ENCODE results near the gene ARHGAP10. TPM values are rescaled to one million over a fixed set of nuclear protein-coding genes. Genes with fewer than 3 reads are reported as not detected.

ARHGAP10 gene
- total RNA-seq, 1 donor from 2014 or later = 28.0 TPM

DNA sequence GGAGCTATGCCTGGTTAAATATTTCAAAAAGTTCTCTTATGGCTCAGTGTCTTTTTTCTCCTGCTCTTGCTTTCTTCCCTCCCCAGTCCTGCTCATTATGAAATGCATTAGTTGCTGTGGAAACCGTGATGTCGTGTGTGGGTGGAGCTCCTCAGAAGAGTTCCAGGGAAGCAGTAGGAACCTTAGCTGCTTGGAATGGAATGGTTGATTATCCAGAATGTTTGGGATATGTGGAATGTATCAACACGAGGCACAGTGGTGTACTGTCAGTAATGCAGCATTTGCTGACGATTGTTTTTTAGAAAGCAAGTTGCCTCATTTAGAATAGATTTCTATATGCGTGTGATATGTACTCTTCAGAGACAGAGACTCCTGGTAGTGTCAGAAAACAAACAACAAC lies 333.2 kb downstream of the ARHGAP10 start:
- peak; percentile 80 for DNase-seq (ENCODE audit: low read depth)
- no peaks in the 10 kb centered on the region for H3K27me3 ChIP-seq (ENCODE audit: insufficient read depth, low read length)
- no peak overlapping the region for H3K4me2 ChIP-seq (ENCODE audit: low read length)

DNA sequence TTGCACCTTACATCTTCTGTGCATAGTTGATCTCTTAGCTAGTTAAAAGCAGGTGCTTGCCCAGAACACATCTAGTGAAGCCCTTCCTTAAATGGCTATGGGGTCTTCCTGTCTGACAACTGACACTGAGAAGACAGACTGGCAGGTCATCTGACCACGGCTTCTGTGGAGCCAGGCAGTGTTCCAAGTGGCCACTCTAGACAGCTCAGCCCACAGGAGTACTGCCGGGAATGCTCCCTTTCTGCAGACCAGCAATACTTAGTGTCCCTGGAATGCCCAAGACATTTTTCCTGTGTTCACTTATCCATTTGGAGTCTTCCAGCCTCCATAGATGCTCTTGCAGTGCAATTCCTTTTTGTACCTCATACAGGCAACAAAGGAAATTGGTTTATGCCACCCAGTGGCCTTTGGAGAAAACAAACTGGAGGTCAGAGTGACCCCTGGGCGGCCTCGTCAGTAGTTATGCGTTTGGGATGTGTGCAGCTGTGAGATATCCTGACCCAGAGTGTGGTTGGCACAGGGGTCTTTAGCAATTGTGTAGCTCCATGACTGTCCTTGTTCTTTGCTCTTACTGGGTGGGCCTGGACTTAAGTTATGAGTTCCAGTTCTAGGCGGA lies 335.5 kb downstream of the ARHGAP10 start:
- Histone ChIP-seq H3K27ac (ENCODE audit: low read depth, low read length) (no peak overlapping the region), H3K9ac (ENCODE audit: low read length) (no peak overlapping the region), H3K79me2 (ENCODE audit: insufficient read depth, low read length) (no peaks in the 10 kb centered on the region), H4K20me1 (ENCODE audit: insufficient read depth, low read length) (peaks cover 45% of the 10 kb centered on the region), H3K4me1 (ENCODE audit: insufficient read depth, low read length) (no peaks in the 10 kb centered on the region), H3K4me3 (ENCODE audit: insufficient read depth, low read depth, low read length) (no peak overlapping the region), H2AFZ (ENCODE audit: low read depth, low read length) (no peak overlapping the region), H3K36me3 (ENCODE audit: insufficient read depth, low read length) (no peaks in the 10 kb centered on the region), H3K27me3 (ENCODE audit: insufficient read depth, low read length) (no peaks in the 10 kb centered on the region), H3K4me2 (ENCODE audit: low read length) (no peak overlapping the region), H3K9me3 (ENCODE audit: insufficient read depth, low read depth, low read length) (no peaks in the 10 kb centered on the region)
- H3K27me3 Mint-ChIP-seq (ENCODE audit: low read depth, unreplicated experiment) = no peaks in the 10 kb centered on the region
- H3K4me1 Mint-ChIP-seq (ENCODE audit: low read depth, unreplicated experiment) = peaks cover 18% of the 10 kb centered on the region
- no peaks in the 10 kb centered on the region for H3K9me3 Mint-ChIP-seq (ENCODE audit: unreplicated experiment)
- no peak overlapping the region for H3K4me3 Mint-ChIP-seq (ENCODE audit: unreplicated experiment)
- peak; percentile 42 for DNase-seq (ENCODE audit: low read depth)
- no peak for FAIRE-seq
- peaks cover 17% of the 10 kb centered on the region for H3K36me3 Mint-ChIP-seq (ENCODE audit: low read depth, unreplicated experiment)
- TF ChIP-seq, protein P1, sequence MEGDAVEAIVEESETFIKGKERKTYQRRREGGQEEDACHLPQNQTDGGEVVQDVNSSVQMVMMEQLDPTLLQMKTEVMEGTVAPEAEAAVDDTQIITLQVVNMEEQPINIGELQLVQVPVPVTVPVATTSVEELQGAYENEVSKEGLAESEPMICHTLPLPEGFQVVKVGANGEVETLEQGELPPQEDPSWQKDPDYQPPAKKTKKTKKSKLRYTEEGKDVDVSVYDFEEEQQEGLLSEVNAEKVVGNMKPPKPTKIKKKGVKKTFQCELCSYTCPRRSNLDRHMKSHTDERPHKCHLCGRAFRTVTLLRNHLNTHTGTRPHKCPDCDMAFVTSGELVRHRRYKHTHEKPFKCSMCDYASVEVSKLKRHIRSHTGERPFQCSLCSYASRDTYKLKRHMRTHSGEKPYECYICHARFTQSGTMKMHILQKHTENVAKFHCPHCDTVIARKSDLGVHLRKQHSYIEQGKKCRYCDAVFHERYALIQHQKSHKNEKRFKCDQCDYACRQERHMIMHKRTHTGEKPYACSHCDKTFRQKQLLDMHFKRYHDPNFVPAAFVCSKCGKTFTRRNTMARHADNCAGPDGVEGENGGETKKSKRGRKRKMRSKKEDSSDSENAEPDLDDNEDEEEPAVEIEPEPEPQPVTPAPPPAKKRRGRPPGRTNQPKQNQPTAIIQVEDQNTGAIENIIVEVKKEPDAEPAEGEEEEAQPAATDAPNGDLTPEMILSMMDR (IDR thresholded peaks at IDR 0.05; ENCODE audit: insufficient read depth, low read depth, low read length) = no peak
- TF ChIP-seq EZH2 (IDR thresholded peaks at IDR 0.05; ENCODE audit: insufficient read depth, low read length) = no peak
- H3K27ac Mint-ChIP-seq (ENCODE audit: unreplicated experiment) = no peak overlapping the region

More for the DNA sequence above, 333.2 kb downstream of the ARHGAP10 start:
- no peak overlapping the region for H2AFZ ChIP-seq (ENCODE audit: low read depth, low read length)
- Mint-ChIP-seq H3K4me3 (ENCODE audit: unreplicated experiment) (no peak overlapping the region), H3K9me3 (ENCODE audit: unreplicated experiment) (no peaks in the 10 kb centered on the region), H3K4me1 (ENCODE audit: low read depth, unreplicated experiment) (peaks cover 24% of the 10 kb centered on the region), H3K27me3 (ENCODE audit: low read depth, unreplicated experiment) (no peaks in the 10 kb centered on the region), H3K36me3 (ENCODE audit: low read depth, unreplicated experiment) (peaks cover 20% of the 10 kb centered on the region), H3K27ac (ENCODE audit: unreplicated experiment) (peak overlapping the region; percentile 58)
- TF ChIP-seq EZH2 (IDR thresholded peaks at IDR 0.05; ENCODE audit: insufficient read depth, low read length) = no peak
- TF ChIP-seq, protein P1 (IDR thresholded peaks at IDR 0.05; ENCODE audit: insufficient read depth, low read depth, low read length) = no peak
- no peak overlapping the region for H3K9ac ChIP-seq (ENCODE audit: low read length)
- no peak for FAIRE-seq
- no peaks in the 10 kb centered on the region for H3K36me3 ChIP-seq (ENCODE audit: insufficient read depth, low read length)
- no peak overlapping the region for H3K4me3 ChIP-seq (ENCODE audit: insufficient read depth, low read depth, low read length)
- no peaks in the 10 kb centered on the region for H3K79me2 ChIP-seq (ENCODE audit: insufficient read depth, low read length)
- no peaks in the 10 kb centered on the region for H3K9me3 ChIP-seq (ENCODE audit: insufficient read depth, low read depth, low read length)
- no peaks in the 10 kb centered on the region for H3K4me1 ChIP-seq (ENCODE audit: insufficient read depth, low read length)
- H4K20me1 ChIP-seq (ENCODE audit: insufficient read depth, low read length) = peaks cover 42% of the 10 kb centered on the region
- H3K27ac ChIP-seq (ENCODE audit: low read depth, low read length) = no peak overlapping the region

Data from astrocyte (in vitro differentiated cells and primary cell).